GM21576 (cell line): ENCODE measurements around the gene CD2AP.
"Not testable (repeated sequence)": the region's sequence is repeated elsewhere in the genome, so short reads cannot be mapped to it uniquely, and the experiment has no call there.

ENCODE experiments used
- ATAC-seq: cut with Tn5 transposase; IDR thresholded peaks from one replicate; pipeline ENCODE4 v1.9.1; 2021; ENCODE audit warnings: mild to moderate bottlenecking, moderate library complexity; ENCODE audit not compliant: unreplicated experiment

CD2AP gene

GRCh38 chr6:47457370-47457769, 20.2 kb upstream of the CD2AP start:
- ATAC-seq, result no peak

- ATAC-seq, result no peak
Observed at GRCh38 chr6:47464052-47464451, 13.5 kb upstream of the CD2AP start.

GRCh38 chr6:47465117-47465516, 12.5 kb upstream of the CD2AP start:
- no peak for ATAC-seq

- no peak for ATAC-seq
Observed at GRCh38 chr6:47471911-47472310, 5.7 kb upstream of the CD2AP start.

- no peak for ATAC-seq
Observed at GRCh38 chr6:47473791-47474346, 3.7 kb upstream of the CD2AP start.

GRCh38 chr6:47475319-47475816, 2.2 kb upstream of the CD2AP start:
- no peak for ATAC-seq

GRCh38 chr6:47476781-47477496, 650 bp upstream of the CD2AP start:
- ATAC-seq, result no peak

- ATAC-seq, result peak; percentile 8
Observed at GRCh38 chr6:47478233-47479139, 897 bp downstream of the CD2AP start.

GRCh38 chr6:47479140-47479508, 1.5 kb downstream of the CD2AP start:
- ATAC-seq, result no peak

GRCh38 chr6:47479874-47480273, 2.3 kb downstream of the CD2AP start:
- no peak for ATAC-seq

- not testable (repeated sequence) for ATAC-seq
Observed at GRCh38 chr6:47481213-47481612, 3.6 kb downstream of the CD2AP start.

GRCh38 chr6:47481806-47482205, 4.2 kb downstream of the CD2AP start:
- ATAC-seq, result no peak

GRCh38 chr6:47483516-47483852, 5.9 kb downstream of the CD2AP start:
- peak; percentile 6 for ATAC-seq

GRCh38 chr6:47483853-47484546, 6.4 kb downstream of the CD2AP start:
- peak; percentile 45 for ATAC-seq

GRCh38 chr6:47484616-47485015, 7.0 kb downstream of the CD2AP start:
- no peak for ATAC-seq

- ATAC-seq, result no peak
Observed at GRCh38 chr6:47485083-47485482, 7.5 kb downstream of the CD2AP start.

- no peak for ATAC-seq
Observed at GRCh38 chr6:47485491-47486135, 8.0 kb downstream of the CD2AP start.

- ATAC-seq, result no peak
Observed at GRCh38 chr6:47489995-47490394, 12.4 kb downstream of the CD2AP start.

- ATAC-seq, result no peak
Observed at GRCh38 chr6:47490676-47491075, 13.1 kb downstream of the CD2AP start.

- no peak for ATAC-seq
Observed at GRCh38 chr6:47492355-47492754, 14.8 kb downstream of the CD2AP start.

GRCh38 chr6:47495207-47495606, 17.6 kb downstream of the CD2AP start:
- no peak for ATAC-seq
